Eye (tissue), 1 donor: Measurements from ENCODE around the gene PHF20.
A peak's percentile ranks its signal among the peaks of the same experiment; 100 is the strongest.
"Not testable (repeated sequence)": the region's sequence is repeated elsewhere in the genome, so short reads cannot be mapped to it uniquely, and the experiment has no call there.

Source experiments
- DNase-seq: peaks from one replicate; pipeline ENCODE4 v3.0.0-alpha.2; 2015

The PHF20 gene

DNA sequence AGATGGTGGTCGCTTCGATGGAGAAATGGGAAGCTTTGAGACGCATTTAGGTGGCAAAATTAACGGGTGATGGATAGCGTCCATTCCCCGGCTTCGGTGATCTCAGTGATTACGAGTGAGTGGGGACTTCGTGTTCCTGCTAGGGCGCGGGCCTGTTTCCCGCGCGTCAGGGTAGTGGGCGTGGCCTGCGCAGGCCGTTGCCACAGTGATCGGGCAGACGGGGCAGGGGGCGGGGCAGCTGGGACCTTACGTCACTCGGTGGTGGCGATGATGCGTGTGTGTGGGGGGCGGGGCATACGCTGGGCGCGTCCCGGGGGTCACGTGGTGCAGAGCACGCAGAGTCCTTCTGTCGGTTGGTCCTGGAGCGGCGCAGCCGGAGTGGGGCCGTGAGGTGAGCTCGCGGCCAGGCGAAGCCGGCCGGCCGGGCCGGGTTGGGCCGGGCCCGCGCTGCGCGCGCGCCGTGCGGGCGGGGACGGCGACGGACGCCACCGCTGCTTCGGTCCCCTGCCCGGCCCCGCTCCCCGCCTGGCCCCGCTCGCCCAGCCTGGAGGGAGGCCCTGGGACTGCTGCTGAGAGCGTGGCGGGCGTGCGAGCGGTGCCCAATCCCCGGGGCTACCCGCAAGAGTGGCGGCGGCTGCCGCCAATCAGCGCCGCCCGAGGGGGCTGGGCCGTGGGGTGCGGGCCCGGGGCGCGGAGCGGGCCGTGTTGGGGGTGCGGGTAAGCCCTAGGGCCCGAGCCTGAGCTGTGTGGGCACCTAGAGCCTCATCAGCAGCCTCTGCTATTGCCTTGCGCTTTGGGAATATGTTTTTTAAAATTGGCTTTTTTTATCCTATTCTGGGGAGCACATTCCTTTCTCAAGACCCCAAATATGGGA is at the start of gene PHF20:
Gene PHF20 (plus strand): TSS at position 327 of the 874 bp plus-strand sequence. CDS start 29,508 bp downstream, outside the sequence.
- DNase-seq: peak; percentile 98

DNA sequence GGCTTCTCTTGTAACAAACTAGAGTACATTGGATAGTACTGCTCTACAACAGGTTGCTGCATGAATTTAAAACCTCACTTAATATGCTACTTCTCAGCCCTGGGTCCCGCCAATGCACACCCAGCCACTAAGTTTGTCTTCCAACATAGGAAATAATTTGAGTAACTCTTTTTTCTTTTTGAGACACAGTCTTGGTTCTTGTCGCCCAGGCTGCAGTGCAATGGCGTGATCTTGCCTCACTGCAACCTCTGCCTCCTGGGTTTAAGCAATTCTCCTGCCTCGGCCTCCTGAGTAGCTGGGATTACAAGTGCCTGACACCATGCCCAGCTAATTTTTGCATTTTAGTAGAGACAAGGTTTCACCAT is 48.6 kb upstream of the PHF20 start:
- DNase-seq: not testable (repeated sequence)

- DNase-seq: not testable (repeated sequence)
These were observed 48.0 kb upstream of the PHF20 start for GRCh38 chr20:35723652-35724320.

GRCh38 chr20:35724321-35725230 is 47.2 kb upstream of the PHF20 start:
- no peak for DNase-seq

- no peak for DNase-seq
These were observed 44.7 kb upstream of the PHF20 start for GRCh38 chr20:35726842-35727711.

- no peak for DNase-seq
These were observed 42.5 kb upstream of the PHF20 start for GRCh38 chr20:35729283-35729807.

DNA sequence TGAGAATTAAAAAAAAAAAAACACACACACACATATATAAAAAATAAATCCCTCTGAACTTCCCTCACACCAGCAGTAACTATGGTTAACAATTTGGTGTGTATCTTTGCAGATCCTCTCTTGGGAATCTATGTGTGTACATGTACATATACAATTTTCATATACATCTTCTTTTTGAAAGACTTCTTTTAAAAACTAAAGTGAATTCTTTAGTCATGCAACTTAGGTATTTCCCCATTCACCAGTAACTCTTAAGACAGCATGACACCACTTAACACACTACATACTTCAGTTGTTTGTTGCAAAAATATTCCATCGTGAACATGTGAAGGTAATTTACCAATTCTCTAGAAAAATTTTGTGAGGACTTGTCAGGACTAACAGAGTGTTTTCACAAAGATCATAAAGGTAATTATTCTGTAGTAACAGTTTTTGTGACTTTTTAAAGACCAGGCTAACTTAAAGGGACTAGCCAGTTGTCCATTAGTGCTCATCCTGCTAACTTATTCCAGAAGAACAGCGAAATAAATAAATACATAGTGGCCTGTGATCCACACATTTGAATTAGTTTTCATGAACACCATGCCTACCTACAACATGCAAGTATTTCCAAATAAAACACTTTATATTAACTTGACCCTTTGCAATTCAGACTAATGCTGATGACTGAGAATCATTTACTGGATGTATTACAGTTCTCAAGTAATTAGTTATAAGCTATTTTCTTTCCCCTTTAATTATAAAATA is 41.8 kb upstream of the PHF20 start:
- no peak for DNase-seq

GRCh38 chr20:35730583-35731468 is 41.0 kb upstream of the PHF20 start:
- no peak for DNase-seq

DNA sequence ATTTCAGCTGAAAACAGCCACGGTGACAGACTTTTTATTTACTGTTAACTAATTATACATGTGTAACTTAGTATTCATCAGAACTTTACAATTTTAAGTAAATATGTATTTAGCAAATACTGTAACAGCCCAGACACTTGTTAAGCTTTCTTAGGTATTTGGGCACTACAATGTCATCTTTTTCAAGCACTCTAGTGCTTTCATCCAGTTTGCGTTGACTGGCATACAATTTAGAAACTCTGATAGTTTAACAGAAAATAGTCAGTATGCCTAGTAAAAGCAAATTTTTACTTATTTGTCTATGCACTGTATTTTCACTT is 40.4 kb upstream of the PHF20 start:
- no peak for DNase-seq

DNA sequence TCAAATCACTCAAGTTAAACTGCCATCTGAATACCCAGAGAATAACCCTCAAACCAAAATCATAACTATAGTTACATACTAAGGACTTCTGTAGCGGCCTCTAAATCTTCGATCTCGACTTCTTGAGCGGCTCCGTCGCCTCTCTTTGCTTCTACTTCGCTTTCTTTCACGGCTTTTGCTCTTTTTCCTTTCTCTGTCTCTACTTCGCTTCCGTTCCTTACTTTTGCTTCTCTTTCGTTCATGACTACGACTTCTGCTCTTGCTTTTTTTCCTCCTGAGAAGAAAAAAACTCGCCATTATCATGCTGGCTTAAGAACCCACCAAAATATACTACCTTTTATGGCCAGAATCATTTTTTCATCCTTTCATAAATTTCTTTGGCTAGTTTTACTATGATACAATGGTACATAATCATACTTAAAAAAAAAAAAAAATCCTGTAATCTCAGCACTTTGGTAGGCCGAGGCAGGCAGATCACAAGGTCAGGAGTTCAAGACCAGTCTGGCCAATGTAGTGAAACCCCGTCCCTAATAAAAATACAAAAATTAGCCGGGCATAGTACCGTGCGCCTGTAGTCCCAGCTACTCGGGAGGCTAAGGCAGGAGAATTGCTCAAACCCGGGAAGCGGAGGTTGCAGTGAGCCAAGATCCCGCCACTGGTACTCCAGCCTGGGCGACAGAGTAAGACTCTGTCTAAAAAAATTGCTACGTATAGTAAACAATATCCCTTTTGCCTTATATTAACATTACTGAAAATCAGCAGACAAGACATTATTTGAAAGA is 39.8 kb upstream of the PHF20 start:
- no peak for DNase-seq

DNA sequence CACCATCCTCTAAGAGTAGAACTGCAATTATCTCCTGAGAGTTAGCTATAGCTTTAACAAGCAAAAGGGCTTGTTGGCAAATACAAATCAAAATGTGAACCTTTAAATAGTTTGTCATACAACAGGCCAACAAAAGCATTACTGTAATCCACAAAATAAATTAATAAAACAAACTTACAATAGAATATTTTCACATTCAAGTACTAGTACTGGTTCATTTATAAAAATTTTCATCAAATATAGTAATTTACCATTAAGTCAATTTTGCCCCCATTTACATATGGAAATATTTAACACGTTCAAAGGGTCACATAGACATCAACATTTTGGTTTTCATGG is 39.2 kb upstream of the PHF20 start:
- DNase-seq: no peak

DNA sequence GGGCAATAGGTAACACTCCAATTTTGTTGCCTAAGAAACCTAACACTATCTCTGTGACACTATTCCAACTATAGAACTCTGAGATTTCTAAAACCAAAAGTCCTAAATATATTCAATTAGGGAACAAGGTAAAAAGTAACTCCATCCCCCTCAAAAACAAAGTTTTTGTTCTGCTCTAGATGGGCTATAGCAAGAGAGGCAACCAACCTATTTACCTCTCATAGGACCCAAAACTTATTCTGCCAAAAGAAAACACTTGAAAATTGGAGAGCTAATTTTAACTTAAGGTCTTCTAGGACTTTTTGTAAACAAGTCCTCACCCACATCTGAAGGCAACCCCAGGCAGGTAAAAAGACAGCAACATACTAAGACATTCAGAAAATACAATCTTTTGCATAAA is 37.4 kb upstream of the PHF20 start:
- no peak for DNase-seq

GRCh38 chr20:35734777-35735649 is 36.8 kb upstream of the PHF20 start:
- no peak for DNase-seq

- DNase-seq: no peak
These were observed 35.9 kb upstream of the PHF20 start for GRCh38 chr20:35735826-35736470.

- no peak for DNase-seq
These were observed 33.9 kb upstream of the PHF20 start for GRCh38 chr20:35737865-35738333.

DNA sequence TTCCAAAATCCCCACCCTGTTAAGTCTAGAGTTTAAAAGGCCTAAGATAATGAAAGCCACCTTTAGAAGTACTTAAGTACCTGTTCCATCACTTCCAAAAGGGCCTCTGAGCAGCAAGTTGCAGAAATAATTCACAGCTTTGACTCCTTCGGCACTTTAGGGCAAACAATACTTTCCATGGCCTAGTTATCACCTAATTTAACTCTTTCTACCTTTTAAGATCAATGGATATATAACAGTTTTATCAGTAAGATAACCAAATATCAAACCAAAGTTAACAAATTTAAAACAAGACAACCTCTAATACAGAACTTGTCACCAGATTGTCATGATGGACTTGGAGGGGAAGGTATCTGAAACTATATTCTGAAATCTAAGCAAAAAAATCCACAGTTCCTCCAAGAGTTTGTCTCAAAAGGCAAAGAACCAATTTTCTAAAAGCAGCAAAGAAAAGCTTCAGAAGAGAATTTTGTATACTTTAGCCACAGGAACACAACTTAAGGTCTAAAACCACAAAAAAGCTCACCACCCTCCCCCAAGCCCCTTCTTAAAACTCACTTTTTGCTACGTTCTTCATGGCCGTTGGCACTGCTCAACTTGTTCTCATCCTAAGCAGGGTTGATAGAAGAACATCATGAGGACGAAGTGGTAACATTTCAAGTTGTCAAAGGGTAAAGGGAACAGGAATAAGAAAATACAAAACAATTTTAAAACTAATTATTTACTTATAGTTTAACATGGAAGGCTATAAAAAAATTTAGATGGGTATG is 33.2 kb upstream of the PHF20 start:
- no peak for DNase-seq
